Hepatocyte (in vitro differentiated cells): ENCODE data around the gene ATP1A2. TPM values are rescaled to one million over a fixed set of nuclear protein-coding genes. Genes with fewer than 3 reads are reported as not detected.
A peak's percentile ranks its signal among the peaks of the same experiment; 100 is the strongest.
"Not testable (repeated sequence)": the region's sequence is repeated elsewhere in the genome, so short reads cannot be mapped to it uniquely, and the experiment has no call there.

Source experiments
- DNase-seq: peaks from one replicate; pipeline ENCODE4 v3.0.0-alpha.2; 2016; ENCODE audit warnings: low spot score
- H2AFZ ChIP-seq: fragments of 200-600 bp; sonication (generic); 2 replicates; pipeline ENCODE4 v1.6.0; 2016; ENCODE audit warnings: antibody characterized with exemption, mild to moderate bottlenecking
- H3K27ac ChIP-seq: fragments of 200-600 bp; sonication (generic); 2 replicates; pipeline ENCODE4 v1.5.1; 2016; ENCODE audit warnings: mild to moderate bottlenecking
- H3K27me3 ChIP-seq: fragments of 200-600 bp; sonication (generic); 2 replicates; pipeline ENCODE4 v1.6.1; 2016
- H3K36me3 ChIP-seq: fragments of 200-600 bp; sonication (generic); replicated peaks from 2 replicates; pipeline ENCODE4 v1.5.1; 2016; ENCODE audit warnings: low read depth; ENCODE audit not compliant: insufficient read depth
- H3K4me1 ChIP-seq: fragments of 200-600 bp; sonication (generic); 2 replicates; pipeline ENCODE4 v1.5.1; 2016; ENCODE audit warnings: mild to moderate bottlenecking, moderate library complexity; ENCODE audit not compliant: insufficient read depth
- H3K4me2 ChIP-seq: fragments of 200-600 bp; sonication (generic); 2 replicates; pipeline ENCODE4 v1.6.0; 2016
- H3K4me3 ChIP-seq: fragments of 200-600 bp; sonication (generic); 2 replicates; pipeline ENCODE4 v1.5.1; 2016; ENCODE audit warnings: mild to moderate bottlenecking
- H3K79me2 ChIP-seq: fragments of 200-600 bp; sonication (generic); 2 replicates; pipeline ENCODE4 v1.6.0; 2017; ENCODE audit warnings: mild to moderate bottlenecking
- H3K9me2 ChIP-seq: fragments of 200-600 bp; sonication (generic); replicated peaks from 2 replicates; pipeline ENCODE4 v1.6.0; 2017; ENCODE audit warnings: mild to moderate bottlenecking; ENCODE audit not compliant: insufficient read depth
- H3K9me3 ChIP-seq: fragments of 200-600 bp; sonication (generic); 2 replicates; pipeline ENCODE4 v1.5.1; 2016; ENCODE audit warnings: low read depth, mild to moderate bottlenecking
- H4K20me1 ChIP-seq: fragments of 200-600 bp; sonication (generic); 2 replicates; pipeline ENCODE4 v1.6.0; 2016; ENCODE audit warnings: mild to moderate bottlenecking; ENCODE audit not compliant: insufficient read depth, poor library complexity, severe bottlenecking
- CTCF ChIP-seq: fragments of 200-600 bp; sonication (generic); IDR thresholded peaks from 2 replicates; pipeline ENCODE4 v1.5.1; 2016; ENCODE audit warnings: antibody characterized with exemption, mild to moderate bottlenecking; ENCODE audit not compliant: poor library complexity
- EZH2 ChIP-seq: fragments of 200-600 bp; sonication (generic); IDR thresholded peaks from 2 replicates; pipeline ENCODE4 v1.6.1; 2016; ENCODE audit warnings: antibody characterized with exemption, mild to moderate bottlenecking, borderline replicate concordance
- EZH2phosphoT487 ChIP-seq: fragments of 200-600 bp; sonication (generic); IDR thresholded peaks from one replicate; pipeline ENCODE4 v1.6.1; 2018; ENCODE audit warnings: antibody characterized with exemption, mild to moderate bottlenecking, low read depth, moderate library complexity; ENCODE audit not compliant: unreplicated experiment, severe bottlenecking
- WGBS: methylation state at CpG from one replicate; pipeline ENCODE4 v1.1.6; 2016; ENCODE audit warnings: low lambda C conversion rate; ENCODE audit errors: missing lambda C conversion rate; 5-methylcytosine and 5-hydroxymethylcytosine counted together
- polyA plus RNA-seq: library from polyadenylated mRNA; unstranded; fragments of >200 nt; fragmentation: Nextera tagmentation; extraction: Ambion mirVana; gene quantifications from 2 replicates; pipeline ENCODE4 v1.2.1, GENCODE V29; 2016
- total RNA-seq: library from RNA; depleted of rRNA; stranded (reverse); fragments of >200 nt; gene quantifications from 2 replicates; pipeline ENCODE4 v1.2.3, GENCODE V29; 2014

The ATP1A2 gene
- total and polyA plus RNA-seq, 2 experiments from 2014 or later = 1.5 to 2.9 TPM

- Histone ChIP-seq H3K9me3 (no peaks in the 10 kb centered on the region), H2AFZ (no peak overlapping the region), H3K4me2 (no peak overlapping the region), H3K4me1 (peaks cover 8% of the 10 kb centered on the region), H3K27me3 (no peaks in the 10 kb centered on the region), H3K36me3 (no peaks in the 10 kb centered on the region), H4K20me1 (no peaks in the 10 kb centered on the region), H3K4me3 (no peak overlapping the region), H3K9me2 (no peaks in the 10 kb centered on the region), H3K79me2 (no peaks in the 10 kb centered on the region), H3K27ac (no peak overlapping the region)
- TF ChIP-seq EZH2phosphoT487 (no peak), CTCF (no peak), EZH2 (no peak)
- no peak for DNase-seq
These were observed 8.2 kb downstream of the ATP1A2 start for GRCh38 chr1:160123726-160124125.

GRCh38 chr1:160124705-160125478 is 9.3 kb downstream of the ATP1A2 start:
- Histone ChIP-seq H3K27ac (peak overlapping the region; percentile 87), H3K9me3 (no peaks in the 10 kb centered on the region), H2AFZ (no peak overlapping the region), H3K4me1 (peaks cover 8% of the 10 kb centered on the region), H4K20me1 (no peaks in the 10 kb centered on the region), H3K4me2 (no peak overlapping the region), H3K9me2 (no peaks in the 10 kb centered on the region), H3K36me3 (no peaks in the 10 kb centered on the region), H3K4me3 (no peak overlapping the region), H3K79me2 (no peaks in the 10 kb centered on the region), H3K27me3 (no peaks in the 10 kb centered on the region)
- WGBS = 71% methylated on average over 8 of the region's 8 CpGs
- peak; percentile 71 for DNase-seq
- TF ChIP-seq CTCF (no peak), EZH2phosphoT487 (no peak), EZH2 (no peak)

GRCh38 chr1:160125746-160126145 is 10.2 kb downstream of the ATP1A2 start:
- TF ChIP-seq CTCF (no peak), EZH2 (no peak), EZH2phosphoT487 (no peak)

GRCh38 chr1:160126342-160126741 is 10.8 kb downstream of the ATP1A2 start:
- H3K36me3 ChIP-seq, H3K27ac ChIP-seq, DNase-seq, H3K9me3 ChIP-seq, H2AFZ ChIP-seq, H3K27me3 ChIP-seq, H3K4me3 ChIP-seq, H3K79me2 ChIP-seq, H4K20me1 ChIP-seq, H3K9me2 ChIP-seq, H3K4me1 ChIP-seq, H3K4me2 ChIP-seq: not testable (repeated sequence)
- 85% methylated on average over 4 of the region's 4 CpGs for WGBS

More at GRCh38 chr1:160125746-160126145, 10.2 kb downstream of the ATP1A2 start:
- Histone ChIP-seq H4K20me1 (no peaks in the 10 kb centered on the region), H3K4me1 (peaks cover 8% of the 10 kb centered on the region), H3K27ac (peak overlapping the region; percentile 87), H3K4me2 (no peak overlapping the region), H3K9me3 (no peaks in the 10 kb centered on the region), H3K79me2 (no peaks in the 10 kb centered on the region), H3K27me3 (no peaks in the 10 kb centered on the region), H3K36me3 (no peaks in the 10 kb centered on the region), H2AFZ (no peak overlapping the region), H3K9me2 (no peaks in the 10 kb centered on the region), H3K4me3 (no peak overlapping the region)
- no peak for DNase-seq
- 100% methylated on average over 1 of the region's 1 CpG for WGBS
